Neural progenitor cell (in vitro differentiated cells): Measurements from ENCODE around the gene TLNRD1. TPM values are rescaled to one million over a fixed set of nuclear protein-coding genes. Genes with fewer than 3 reads are reported as not detected.
"Not testable (repeated sequence)": the region's sequence is repeated elsewhere in the genome, so short reads cannot be mapped to it uniquely, and the experiment has no call there.

Experiments used
- DNase-seq: peaks from one replicate; pipeline ENCODE4 v3.0.0-alpha.2; 2016; ENCODE audit warnings: low spot score
- H2AFZ ChIP-seq: fragments of 200-600 bp; sonication (generic); replicated peaks from 2 replicates; pipeline ENCODE4 v1.6.1; 2016; ENCODE audit warnings: antibody characterized with exemption
- H3F3A ChIP-seq: fragments of 200-600 bp; sonication (generic); 2 replicates; pipeline ENCODE4 v1.6.1; 2016; ENCODE audit warnings: antibody characterized with exemption, low read depth
- H3K27ac ChIP-seq: fragments of 200-600 bp; sonication (generic); 2 replicates; pipeline ENCODE4 v1.5.1; 2016; ENCODE audit warnings: mild to moderate bottlenecking
- H3K27me3 ChIP-seq: fragments of 200-600 bp; sonication (generic); 2 replicates; pipeline ENCODE4 v1.6.1; 2016; ENCODE audit warnings: mild to moderate bottlenecking, moderate library complexity
- H3K36me3 ChIP-seq: fragments of 200-600 bp; sonication (generic); 2 replicates; pipeline ENCODE4 v1.5.1; 2016
- H3K4me1 ChIP-seq: fragments of 200-600 bp; sonication (generic); 2 replicates; pipeline ENCODE4 v1.6.1; 2016; ENCODE audit warnings: mixed run types
- H3K4me2 ChIP-seq: fragments of 200-600 bp; sonication (generic); 2 replicates; pipeline ENCODE4 v1.6.1; 2016
- H3K4me3 ChIP-seq: fragments of 200-600 bp; sonication (generic); 2 replicates; pipeline ENCODE4 v1.5.1; 2016
- H3K79me2 ChIP-seq: fragments of 200-600 bp; sonication (generic); 2 replicates; pipeline ENCODE4 v1.6.1; 2016; ENCODE audit warnings: low read depth
- H3K9ac ChIP-seq: fragments of 200-600 bp; sonication (generic); 2 replicates; pipeline ENCODE4 v1.6.1; 2016
- H3K9me3 ChIP-seq: fragments of 200-600 bp; sonication (generic); 2 replicates; pipeline ENCODE4 v1.5.1; 2016; ENCODE audit warnings: low read depth
- H4K20me1 ChIP-seq: fragments of 200-600 bp; sonication (generic); 2 replicates; pipeline ENCODE4 v1.6.1; 2016; ENCODE audit warnings: low read depth
- H3K27ac Mint-ChIP-seq: 3 replicates; pipeline ENCODE4 v1.8.0; 2021; ENCODE audit warnings: mixed read lengths
- H3K27me3 Mint-ChIP-seq: 2 replicates; pipeline ENCODE4 v1.8.0; 2022; ENCODE audit warnings: low read depth, mild to moderate bottlenecking, inconsistent platforms, moderate library complexity, mixed read lengths; ENCODE audit not compliant: insufficient read depth
- H3K36me3 Mint-ChIP-seq: 3 replicates; pipeline ENCODE4 v1.8.0; 2021; ENCODE audit warnings: mixed read lengths
- H3K4me1 Mint-ChIP-seq: 3 replicates; pipeline ENCODE4 v1.8.0; 2021; ENCODE audit warnings: mixed read lengths
- H3K4me3 Mint-ChIP-seq: 3 replicates; pipeline ENCODE4 v1.8.0; 2021; ENCODE audit warnings: mild to moderate bottlenecking, moderate library complexity, mixed read lengths
- H3K9me3 Mint-ChIP-seq: 3 replicates; pipeline ENCODE4 v1.8.0; 2020; ENCODE audit warnings: mixed read lengths
- EZH2 ChIP-seq: fragments of 200-600 bp; sonication (generic); IDR thresholded peaks from 2 replicates; pipeline ENCODE4 v1.6.1; 2017; ENCODE audit warnings: antibody characterized with exemption, mild to moderate bottlenecking, moderate library complexity
- EZH2phosphoT487 ChIP-seq: fragments of 200-600 bp; sonication (generic); IDR thresholded peaks from 2 replicates; pipeline ENCODE4 v1.6.1; 2017; ENCODE audit warnings: antibody characterized with exemption
- total RNA-seq: library from RNA; depleted of rRNA; stranded (reverse); fragments of >200 nt; gene quantifications from 2 replicates; pipeline ENCODE4 v1.2.3, GENCODE V29; 2015; ENCODE audit warnings: low replicate concordance
- TF ChIP-seq, protein P1 (sequence below): fragments of 200-600 bp; sonication (generic); IDR thresholded peaks from 2 replicates; pipeline ENCODE4 v1.5.1; 2017; ENCODE audit warnings: antibody characterized with exemption, mild to moderate bottlenecking

TLNRD1 gene
- total RNA-seq, 1 donor from 2014 or later: 7.3 TPM

DNA sequence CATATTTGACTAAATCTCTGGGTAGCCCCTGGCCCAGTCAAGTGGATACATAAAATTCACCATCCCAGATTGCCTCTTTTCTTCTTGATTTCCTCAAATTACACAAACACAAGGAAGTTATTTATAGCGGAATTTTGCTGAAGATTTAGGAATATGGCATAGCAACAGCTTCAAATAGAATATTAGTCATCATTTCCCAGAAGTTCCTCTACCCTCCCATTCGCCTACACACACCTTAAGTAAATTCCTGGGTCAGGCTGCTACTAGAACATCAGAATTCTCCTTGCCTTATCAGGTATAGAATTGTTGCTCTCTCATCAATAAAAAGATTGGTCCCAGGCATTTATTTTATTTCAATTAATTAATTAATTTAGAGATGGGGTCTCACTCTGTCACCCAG is 42.7 kb upstream of the TLNRD1 start:
- H3K4me2 ChIP-seq: no peak overlapping the region
- no peak overlapping the region for H2AFZ ChIP-seq
- no peak overlapping the region for H3K27ac ChIP-seq
- peaks cover 15% of the 10 kb centered on the region for H3K4me1 ChIP-seq
- Mint-ChIP-seq H3K9me3 (peaks cover 3% of the 10 kb centered on the region), H3K27ac (no peak overlapping the region), H3K36me3 (peaks cover 12% of the 10 kb centered on the region), H3K4me1 (peaks cover 30% of the 10 kb centered on the region), H3K4me3 (no peak overlapping the region), H3K27me3 (no peaks in the 10 kb centered on the region)
- no peaks in the 10 kb centered on the region for H3K9me3 ChIP-seq
- H4K20me1 ChIP-seq: peaks cover 5% of the 10 kb centered on the region
- no peaks in the 10 kb centered on the region for H3K36me3 ChIP-seq
- H3F3A ChIP-seq: no peaks in the 10 kb centered on the region
- no peak for DNase-seq
- no peaks in the 10 kb centered on the region for H3K79me2 ChIP-seq
- no peaks in the 10 kb centered on the region for H3K27me3 ChIP-seq
- H3K9ac ChIP-seq: no peak overlapping the region
- no peak for TF ChIP-seq EZH2phosphoT487
- TF ChIP-seq EZH2: no peak
- TF ChIP-seq, protein P1, sequence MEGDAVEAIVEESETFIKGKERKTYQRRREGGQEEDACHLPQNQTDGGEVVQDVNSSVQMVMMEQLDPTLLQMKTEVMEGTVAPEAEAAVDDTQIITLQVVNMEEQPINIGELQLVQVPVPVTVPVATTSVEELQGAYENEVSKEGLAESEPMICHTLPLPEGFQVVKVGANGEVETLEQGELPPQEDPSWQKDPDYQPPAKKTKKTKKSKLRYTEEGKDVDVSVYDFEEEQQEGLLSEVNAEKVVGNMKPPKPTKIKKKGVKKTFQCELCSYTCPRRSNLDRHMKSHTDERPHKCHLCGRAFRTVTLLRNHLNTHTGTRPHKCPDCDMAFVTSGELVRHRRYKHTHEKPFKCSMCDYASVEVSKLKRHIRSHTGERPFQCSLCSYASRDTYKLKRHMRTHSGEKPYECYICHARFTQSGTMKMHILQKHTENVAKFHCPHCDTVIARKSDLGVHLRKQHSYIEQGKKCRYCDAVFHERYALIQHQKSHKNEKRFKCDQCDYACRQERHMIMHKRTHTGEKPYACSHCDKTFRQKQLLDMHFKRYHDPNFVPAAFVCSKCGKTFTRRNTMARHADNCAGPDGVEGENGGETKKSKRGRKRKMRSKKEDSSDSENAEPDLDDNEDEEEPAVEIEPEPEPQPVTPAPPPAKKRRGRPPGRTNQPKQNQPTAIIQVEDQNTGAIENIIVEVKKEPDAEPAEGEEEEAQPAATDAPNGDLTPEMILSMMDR: no peak
- no peak overlapping the region for H3K4me3 ChIP-seq

DNA sequence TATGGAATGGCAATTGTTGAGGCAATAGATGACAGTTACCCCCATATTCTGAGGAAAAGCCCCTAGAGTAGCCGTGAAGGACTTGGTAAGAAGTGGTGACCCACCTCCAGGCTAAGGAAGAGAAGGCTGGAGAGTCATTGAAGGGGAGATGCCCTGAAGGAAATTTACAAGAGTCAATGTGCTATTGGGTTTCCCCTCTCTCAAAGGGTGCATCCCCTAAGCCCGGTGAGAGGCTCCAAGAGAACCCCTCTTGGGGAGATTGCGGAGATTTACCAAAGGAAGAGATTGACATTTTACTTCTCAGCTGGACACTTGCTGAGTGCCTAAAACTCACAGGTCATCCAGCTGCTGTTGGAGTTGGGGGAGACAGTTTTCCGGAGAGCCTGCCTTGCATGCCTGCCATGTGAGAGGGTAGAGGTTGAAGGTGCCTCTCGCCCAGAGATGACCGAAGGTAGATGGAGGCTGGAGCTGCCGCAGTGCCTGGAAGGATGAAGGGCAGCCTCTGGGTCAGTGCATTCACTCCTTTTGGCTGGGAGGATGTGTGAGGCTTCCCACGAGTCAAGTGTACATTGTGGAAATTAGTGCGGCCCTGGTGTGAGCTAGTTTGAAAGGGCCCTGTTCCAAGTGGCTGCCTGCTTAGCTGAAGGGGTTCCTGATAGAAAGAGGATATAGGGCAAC is 41.8 kb upstream of the TLNRD1 start:
- Histone ChIP-seq H3K4me1 (peaks cover 15% of the 10 kb centered on the region), H3K79me2 (no peaks in the 10 kb centered on the region), H2AFZ (no peak overlapping the region), H3K9me3 (no peaks in the 10 kb centered on the region), H3K9ac (no peak overlapping the region), H3F3A (no peaks in the 10 kb centered on the region), H4K20me1 (peaks cover 4% of the 10 kb centered on the region), H3K4me2 (no peak overlapping the region), H3K27ac (no peak overlapping the region), H3K4me3 (no peak overlapping the region), H3K36me3 (no peaks in the 10 kb centered on the region), H3K27me3 (no peaks in the 10 kb centered on the region)
- Mint-ChIP-seq H3K36me3 (peaks cover 14% of the 10 kb centered on the region), H3K4me3 (no peak overlapping the region), H3K27ac (no peak overlapping the region), H3K27me3 (no peaks in the 10 kb centered on the region), H3K9me3 (peaks cover 5% of the 10 kb centered on the region), H3K4me1 (peaks cover 22% of the 10 kb centered on the region)
- no peak for DNase-seq
- TF ChIP-seq EZH2 (no peak), EZH2phosphoT487 (no peak)
- TF ChIP-seq, protein P1: no peak

DNA sequence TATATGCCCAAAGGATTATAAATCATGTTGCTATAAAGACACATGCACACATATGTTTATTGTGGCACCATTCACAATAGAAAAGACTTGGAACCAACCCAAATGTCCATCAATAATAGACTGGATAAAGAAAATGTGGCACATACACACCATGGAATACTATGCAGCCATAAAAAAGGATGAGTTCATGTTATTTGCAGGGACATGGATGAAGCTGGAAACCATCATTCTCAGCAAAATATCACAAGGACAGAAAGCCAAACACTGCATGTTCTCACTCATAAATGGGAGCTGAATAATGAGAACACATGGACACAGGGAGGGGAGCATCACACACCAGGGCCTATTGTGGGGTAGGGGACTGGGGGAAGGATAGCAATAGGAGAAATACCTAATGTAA is 35.3 kb upstream of the TLNRD1 start:
- H2AFZ ChIP-seq, H3K4me2 ChIP-seq, H3K36me3 ChIP-seq, DNase-seq, H3K9ac ChIP-seq, H3F3A ChIP-seq, H3K4me3 Mint-ChIP-seq, H3K27ac Mint-ChIP-seq, H3K27me3 Mint-ChIP-seq, H3K27me3 ChIP-seq, H3K27ac ChIP-seq, H3K4me3 ChIP-seq, H4K20me1 ChIP-seq, H3K4me1 Mint-ChIP-seq: not testable (repeated sequence)
- Histone ChIP-seq H3K4me1 (peaks cover 13% of the 10 kb centered on the region), H3K9me3 (peaks cover 11% of the 10 kb centered on the region), H3K79me2 (peaks cover 10% of the 10 kb centered on the region)
- peaks cover 21% of the 10 kb centered on the region for H3K36me3 Mint-ChIP-seq
- H3K9me3 Mint-ChIP-seq: peaks cover 12% of the 10 kb centered on the region

DNA sequence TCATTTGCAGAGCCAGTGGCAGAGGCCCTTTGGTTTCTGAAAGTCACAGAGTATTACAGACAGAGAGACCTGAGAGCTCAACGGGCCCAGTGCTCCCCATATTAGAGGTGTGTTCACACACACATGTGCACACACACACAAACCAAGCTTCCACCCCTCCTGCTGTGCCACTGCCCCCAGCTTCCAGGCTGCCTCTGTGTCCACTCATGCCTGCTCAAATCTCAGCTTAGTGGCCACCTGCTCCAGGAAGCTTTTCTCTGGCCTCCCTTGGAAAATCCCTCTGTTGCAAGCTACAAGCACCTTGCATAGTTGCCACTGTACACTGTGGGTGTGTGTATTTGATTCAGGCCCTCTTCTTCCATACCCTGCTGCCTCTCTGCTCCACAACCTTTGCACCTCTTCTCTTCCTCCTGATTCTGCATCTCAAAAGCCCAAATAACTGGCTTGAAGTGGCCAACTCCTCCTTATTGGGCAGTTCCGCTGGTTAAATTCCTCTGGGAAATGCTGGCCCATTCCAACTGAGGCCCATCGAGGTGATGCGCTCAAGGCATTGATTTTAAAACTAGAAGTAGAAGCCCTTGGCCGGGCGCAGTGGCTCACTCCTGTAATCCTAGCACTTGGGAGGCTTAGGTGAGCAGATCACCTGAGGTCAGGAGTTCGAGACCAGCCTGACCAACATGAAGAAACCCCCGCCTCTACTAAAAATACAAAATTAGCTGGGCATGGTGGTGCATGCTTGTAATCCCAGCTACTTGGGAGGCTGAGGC is 34.1 kb upstream of the TLNRD1 start:
- peaks cover 9% of the 10 kb centered on the region for H4K20me1 ChIP-seq
- peak; percentile 32 for DNase-seq
- peaks cover 10% of the 10 kb centered on the region for H3K79me2 ChIP-seq
- Mint-ChIP-seq H3K27ac (no peak overlapping the region), H3K27me3 (no peaks in the 10 kb centered on the region), H3K36me3 (peaks cover 21% of the 10 kb centered on the region), H3K9me3 (peaks cover 12% of the 10 kb centered on the region), H3K4me3 (no peak overlapping the region), H3K4me1 (no peaks in the 10 kb centered on the region)
- no peak overlapping the region for H3K4me3 ChIP-seq
- H3K9me3 ChIP-seq: peaks cover 11% of the 10 kb centered on the region
- H2AFZ ChIP-seq: no peak overlapping the region
- H3F3A ChIP-seq: peaks cover 9% of the 10 kb centered on the region
- no peaks in the 10 kb centered on the region for H3K27me3 ChIP-seq
- no peak overlapping the region for H3K9ac ChIP-seq
- no peak overlapping the region for H3K27ac ChIP-seq
- H3K4me2 ChIP-seq: peak overlapping the region; percentile 34
- TF ChIP-seq EZH2 (no peak), EZH2phosphoT487 (no peak)
- TF ChIP-seq, protein P1: no peak
- peaks cover 5% of the 10 kb centered on the region for H3K36me3 ChIP-seq
- H3K4me1 ChIP-seq: peaks cover 13% of the 10 kb centered on the region
